Stimulated activated CD8-positive, alpha-beta memory T cell treated with anti-CD3 and anti-CD28 coated beads, Interleukin-4, amount 100 ng/mL, for 4 hours (primary cell): ENCODE data around the gene CD8A.

Experiments
- DNase-seq, 2 donors: peaks; one replicate each; pipeline ENCODE4 v3.0.0-alpha.2; 2020; ENCODE audit warnings: low read depth in 2 of 2, low spot score in 1 of 2

Gene CD8A

DNA sequence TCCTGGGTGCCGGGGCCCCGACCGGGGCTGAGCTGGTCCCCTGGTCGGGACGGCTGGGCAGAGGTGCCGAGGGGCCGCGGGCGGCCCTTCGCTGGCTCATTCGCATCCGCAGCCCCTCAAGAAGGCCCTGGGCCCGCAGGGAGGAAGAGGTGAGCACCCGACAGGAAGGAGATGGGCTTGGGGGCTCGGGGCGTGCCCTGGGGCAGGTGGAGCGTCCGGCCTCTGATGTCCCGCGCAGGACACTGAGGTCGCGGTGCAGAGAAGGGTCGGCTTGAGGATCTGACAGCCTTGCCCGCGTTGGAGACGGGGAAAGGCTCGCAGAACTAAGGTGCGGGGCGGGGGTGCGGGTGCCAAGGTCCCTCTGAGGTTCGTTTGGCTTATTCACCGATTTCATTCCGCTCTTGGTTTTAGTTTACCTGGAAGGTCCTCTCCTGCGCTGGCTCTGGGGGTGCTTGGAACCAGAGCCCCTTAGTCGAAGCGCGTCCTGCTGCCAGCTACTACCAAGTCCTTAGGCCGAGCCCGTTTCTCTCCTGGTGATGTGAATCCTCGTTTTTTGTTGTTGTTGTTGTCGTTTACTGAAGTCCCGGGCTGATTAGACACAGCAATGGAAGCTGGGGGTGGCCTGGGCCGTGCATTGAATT lies 18.9 kb upstream of the CD8A start:
- no peak for DNase-seq

DNA sequence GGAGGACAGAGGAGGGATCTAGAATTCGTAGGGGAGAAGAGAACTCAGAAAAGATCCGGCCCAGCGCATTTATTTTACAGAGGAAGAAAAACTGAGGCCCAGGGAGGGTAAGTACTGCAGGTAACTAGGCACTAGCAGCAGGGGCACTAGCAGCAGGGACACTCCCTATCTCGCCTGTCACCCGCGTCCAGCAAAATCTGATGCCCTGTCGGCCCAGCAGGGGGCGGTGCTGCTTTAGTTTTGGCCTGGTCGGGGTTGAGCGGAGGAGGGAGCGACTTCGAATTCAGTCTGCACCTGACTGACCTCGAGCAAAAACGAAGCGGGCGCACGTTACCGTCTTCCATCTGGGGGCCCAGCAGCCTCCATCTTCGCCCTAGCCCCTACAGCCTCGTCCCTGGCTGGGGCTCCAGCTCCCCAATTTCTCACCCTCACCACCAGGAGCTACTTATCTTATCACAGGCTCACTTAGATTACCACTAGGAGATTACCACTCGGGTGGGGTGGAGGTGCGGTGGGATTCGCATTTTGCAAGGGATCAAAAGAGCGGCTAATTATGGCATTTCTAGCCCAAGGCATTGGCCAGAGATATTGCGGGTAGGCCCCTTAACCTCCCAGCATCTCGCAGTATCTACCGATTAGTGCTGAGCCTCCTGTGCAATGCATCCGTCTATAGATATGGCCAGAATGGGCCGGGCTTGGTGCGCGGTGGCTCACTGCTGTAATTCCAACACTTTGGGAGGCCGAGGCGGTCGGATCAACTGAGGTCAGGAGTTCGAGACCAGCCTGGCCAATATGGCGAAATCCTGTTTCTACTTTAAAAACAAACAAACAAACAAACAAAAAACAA lies 17.8 kb upstream of the CD8A start:
- DNase-seq = peak; percentile 92 to 95

DNA sequence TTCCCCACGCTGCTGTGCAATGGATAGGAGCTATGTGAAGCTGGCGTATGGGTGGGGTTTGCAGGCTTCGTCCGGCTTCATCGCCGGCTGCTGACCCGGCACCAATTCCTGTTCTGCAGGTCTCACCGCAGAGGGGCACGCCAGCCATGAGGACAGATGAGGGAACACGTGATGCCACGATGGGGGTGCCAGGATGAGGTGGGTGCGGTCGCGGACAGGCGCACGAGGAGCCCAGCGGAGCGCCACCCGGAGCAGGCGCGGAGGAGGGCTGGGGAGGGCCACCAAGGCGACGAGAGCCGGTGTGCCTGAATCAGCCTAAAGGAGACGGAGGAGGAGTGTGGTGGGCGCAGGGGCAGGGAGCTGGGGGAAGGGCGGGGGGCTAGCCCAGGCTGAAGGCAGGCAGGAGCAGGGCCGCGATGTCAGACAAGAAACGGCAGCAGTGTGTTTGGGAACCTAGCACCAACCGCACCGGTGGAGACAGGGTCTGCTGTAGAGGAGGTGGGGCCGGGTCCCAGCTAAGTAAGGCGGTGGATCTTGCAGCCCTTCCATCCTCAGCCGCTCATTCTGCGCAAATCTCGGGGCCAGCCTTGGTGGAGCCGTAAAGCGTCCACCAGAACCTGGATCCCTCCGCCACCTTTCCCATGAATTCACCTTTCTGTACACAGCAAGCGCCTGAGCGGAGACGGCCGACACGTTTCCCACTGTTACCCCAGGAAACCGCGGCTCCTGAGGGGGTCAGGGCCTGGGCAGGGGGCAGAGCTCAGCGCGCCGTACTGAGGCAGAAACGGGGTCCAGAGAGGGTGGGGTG lies 17.0 kb upstream of the CD8A start:
- peak in 1 of 2 donors; percentile 50 for DNase-seq

DNA sequence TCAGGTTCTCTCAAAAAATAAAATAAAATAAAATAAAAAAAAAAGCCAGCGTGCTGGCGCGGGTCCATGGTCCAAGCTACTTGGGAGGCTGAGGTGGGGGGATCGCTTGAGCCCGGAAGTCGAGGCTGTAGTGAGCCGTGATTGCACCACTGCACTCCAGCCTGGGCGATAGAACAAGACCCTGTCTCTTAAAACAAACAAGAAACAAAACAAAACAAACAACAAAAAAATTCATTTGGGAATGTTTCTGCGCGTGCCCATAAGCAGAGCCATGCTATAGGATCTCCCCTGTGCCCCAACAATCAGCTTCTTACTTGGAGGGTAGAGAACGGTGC lies 16.4 kb upstream of the CD8A start:
- DNase-seq = no peak

DNA sequence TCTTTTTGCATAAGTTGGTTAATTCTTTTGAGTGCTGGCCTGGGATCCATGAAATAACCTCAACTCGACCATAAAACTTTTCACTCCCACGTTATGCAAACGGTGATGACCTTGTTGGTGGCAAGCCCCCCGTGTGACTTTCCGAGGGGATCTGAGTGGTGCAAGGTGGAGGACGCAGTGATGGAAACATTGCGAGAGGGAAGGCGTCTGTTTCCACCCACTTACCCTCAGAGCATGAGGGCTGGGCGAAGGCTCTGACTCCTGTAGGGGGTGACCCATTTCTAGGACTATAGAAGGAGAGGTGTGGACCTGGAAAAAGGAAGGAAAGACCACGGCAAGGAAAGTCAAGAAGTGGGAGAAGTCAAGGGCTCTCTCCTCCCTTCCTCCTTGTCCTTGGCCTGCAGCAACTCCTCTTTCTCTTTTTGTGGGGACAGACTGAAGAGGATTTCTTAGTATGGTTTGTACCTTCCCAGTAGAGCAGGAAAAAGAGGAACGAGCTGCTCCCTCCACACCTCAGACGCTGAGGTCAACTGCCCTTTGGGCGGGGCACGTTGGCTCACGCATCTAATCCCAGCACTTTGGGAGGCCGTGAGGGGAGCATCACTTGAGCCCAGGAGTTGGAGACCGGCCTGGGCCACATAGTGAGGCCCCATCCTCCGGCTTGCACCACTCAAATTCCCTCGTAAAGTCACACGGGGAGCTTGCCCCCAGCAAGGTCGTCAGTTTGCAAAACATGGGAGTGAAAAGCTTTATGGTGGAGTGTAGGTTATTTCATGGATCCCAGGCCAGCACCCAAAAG lies 15.5 kb upstream of the CD8A start:
- no peak for DNase-seq

DNA sequence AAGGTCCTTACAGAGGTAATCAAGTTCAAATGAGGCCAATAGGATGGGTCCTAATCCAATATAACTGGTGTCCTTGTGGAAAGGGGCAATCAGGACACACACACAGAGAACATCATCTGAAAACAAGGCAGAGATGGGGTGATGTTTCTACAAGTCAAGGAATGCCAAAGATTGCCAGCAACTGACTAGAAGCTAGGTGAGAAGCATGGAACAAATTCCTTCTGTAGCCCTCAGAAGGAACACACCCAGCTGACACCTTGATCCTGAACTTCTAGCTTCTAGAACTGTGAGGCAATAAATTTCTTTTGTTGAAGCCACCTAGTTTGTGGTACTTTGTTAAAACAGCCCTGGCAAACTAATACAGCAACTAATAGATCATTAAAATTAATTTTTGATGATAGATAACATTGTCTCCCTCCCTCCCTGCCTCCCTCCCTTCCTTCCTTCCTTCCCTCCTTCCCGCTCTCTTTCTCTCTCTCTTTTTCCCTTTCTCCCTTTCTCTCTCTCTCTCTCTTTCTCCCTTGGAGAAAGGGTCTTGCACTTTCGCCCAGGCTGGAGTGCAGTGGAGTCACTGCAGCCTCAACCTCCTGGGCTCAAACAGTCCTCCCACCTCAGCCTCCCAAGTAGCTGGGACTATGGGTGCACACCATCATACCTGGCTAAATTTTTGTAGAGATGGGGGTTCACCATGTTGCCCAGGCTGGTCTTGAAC lies 10.3 kb upstream of the CD8A start:
- DNase-seq = no peak

DNA sequence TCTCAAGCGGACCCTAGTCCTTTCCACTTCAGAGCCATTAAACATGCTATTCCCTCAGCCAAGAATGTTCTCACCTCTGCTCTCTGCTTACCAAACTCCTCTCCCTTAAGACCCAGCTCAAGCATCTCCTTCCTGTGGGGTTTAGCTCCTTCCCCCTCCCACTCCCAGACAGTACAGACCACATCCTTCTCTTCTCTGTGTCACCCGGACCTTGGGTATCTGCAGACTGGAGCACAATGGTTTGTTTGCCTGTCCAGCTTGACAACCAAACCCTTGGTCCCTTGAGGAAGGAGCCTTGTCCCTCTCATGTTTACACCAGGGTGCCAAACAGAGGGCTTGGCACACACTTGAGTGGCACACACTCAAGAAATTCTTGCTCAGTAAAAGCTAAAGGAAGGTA lies 4.1 kb upstream of the CD8A start:
- DNase-seq = no peak

DNA sequence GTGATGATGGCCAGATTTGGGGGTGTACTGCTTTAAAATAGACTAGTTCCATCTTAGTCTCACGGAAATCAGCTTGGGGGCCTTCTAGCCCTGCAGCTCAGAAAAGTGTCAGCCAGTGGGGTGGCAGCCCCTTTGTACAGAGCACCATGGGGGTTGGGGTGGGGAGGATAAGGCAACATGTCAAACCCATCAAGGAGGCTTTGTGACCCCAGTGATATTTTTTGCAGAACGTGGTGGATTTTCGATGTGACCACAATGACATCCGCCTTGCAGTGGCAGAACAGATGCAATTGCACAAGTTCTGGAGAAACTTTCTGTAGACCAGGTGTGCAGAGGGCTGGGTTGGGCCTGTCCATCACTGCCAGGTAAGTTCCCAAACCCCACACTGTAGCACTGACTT lies 3.0 kb upstream of the CD8A start:
- DNase-seq = no peak

DNA sequence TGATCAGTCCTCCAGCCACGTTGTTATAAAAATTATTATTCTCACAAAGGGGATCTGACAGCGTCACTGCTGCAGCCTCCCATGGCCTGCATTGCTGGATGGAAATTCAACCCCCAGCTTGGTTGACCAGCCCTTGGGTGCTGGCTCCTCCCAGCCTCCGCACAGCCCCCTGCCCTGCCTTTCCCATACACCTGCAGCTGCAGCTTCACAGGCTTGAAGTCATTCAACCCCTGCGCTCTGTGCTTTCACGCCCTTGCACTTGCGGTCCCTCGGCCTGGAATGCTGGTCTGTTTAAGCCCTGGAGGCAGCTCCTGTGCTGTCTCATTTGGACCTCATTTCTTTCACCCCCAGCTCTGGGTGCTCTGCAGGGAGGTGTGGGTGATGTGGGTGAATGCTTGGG lies 860 bp upstream of the CD8A start:
- DNase-seq = no peak

DNA sequence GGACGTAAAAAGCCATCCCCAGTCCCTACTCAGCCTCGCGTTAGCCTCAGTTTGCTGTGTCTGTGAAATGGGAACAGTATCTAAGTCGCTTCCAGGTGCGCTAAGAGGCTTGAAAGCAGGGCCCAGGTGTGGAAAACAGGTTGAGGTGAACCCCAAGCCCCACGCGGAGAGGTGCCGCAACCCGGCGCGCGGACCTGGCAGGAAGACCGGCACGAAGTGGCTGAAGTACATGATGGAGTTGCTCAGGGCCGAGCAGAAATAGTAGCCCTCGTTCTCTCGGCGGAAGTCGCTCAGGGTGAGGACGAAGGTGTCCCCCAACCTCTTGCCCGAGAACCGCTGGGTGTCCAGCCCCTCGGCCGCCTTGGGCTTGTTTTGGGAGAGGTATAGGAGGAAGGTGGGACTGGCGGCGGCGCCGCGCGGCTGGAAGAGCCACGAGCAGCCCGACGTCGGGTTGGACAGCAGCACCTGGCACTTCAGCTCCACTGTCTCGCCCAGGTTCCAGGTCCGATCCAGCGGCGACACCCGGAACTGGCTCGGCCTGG lies 508 bp downstream of the CD8A start:
- no peak for DNase-seq

DNA sequence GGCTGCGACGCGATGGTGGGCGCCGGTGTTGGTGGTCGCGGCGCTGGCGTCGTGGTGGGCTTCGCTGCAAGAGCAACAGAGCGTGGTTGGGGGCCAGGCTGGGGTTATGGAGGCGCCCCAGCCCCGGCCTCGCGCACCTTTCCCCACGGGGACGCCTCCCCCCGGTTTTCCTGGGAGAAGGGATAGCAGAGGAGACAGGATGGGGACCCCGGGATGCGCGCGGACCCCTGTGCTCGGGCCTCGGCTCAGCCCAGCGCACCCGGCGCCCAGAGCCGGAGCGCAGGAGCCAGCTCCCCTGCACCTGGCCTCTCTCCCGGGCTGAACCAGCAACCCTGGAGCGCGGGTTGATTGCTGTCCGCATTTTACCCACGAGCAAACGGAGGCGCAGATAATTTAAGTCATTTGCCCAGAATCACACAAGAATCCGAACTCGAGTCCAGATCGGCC lies 1.0 kb downstream of the CD8A start:
- no peak for DNase-seq

DNA sequence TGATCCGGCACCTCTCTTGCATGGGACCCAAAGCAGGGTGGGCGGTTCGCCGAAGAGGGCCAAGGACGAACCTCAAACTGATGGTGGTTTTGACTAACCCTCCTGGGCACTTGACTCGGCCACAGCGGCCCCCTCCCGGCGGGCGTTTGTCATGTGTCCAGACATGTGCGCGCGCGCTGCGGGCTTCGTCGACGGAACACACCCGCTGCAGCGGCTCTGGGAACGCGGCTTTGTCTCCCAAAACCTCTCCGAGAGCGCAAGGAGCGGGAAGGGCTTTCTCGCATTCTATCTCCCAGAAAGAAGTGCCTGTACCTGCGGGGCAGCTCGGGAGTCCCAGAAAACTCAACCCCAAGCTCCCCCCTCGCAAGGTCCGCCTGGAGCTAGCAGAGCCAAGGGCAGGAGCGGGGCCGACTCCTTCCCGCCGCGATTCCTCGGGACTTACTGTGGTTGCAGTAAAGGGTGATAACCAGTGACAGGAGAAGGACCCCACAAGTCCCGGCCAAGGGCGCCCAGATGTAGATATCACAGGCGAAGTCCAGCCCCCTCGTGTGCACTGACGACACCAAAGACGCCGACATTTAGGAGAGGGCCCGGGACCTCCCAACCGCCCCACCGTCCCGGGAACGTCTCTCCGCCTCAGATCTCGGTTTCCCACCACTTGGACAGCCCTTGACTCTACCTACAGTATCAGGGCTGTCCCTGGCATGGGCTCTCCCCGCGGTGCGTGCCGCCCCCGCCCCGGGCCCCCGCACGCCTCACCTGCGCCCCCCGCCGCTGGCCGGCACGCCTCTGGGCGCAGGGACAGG lies 1.6 kb downstream of the CD8A start:
- DNase-seq = no peak

DNA sequence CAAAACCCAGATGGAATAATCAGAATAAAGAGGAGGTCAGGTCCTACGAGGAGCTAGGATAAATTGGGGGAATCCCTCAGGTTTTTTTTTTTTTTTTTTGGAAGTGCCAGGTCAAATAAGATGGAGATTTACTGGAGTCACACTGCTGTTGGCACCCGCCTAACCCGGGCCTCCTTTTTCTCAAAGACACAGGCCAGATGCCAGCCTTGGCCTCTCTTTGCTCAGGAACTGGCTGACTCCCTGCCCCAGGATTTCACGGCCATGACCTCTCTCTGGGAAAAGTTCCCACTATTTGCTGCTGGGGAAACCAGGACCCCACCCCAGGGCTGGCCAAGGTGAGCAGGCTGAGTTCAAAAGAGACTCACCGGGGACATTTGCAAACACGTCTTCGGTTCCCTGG lies 2.5 kb downstream of the CD8A start:
- DNase-seq = no peak

DNA sequence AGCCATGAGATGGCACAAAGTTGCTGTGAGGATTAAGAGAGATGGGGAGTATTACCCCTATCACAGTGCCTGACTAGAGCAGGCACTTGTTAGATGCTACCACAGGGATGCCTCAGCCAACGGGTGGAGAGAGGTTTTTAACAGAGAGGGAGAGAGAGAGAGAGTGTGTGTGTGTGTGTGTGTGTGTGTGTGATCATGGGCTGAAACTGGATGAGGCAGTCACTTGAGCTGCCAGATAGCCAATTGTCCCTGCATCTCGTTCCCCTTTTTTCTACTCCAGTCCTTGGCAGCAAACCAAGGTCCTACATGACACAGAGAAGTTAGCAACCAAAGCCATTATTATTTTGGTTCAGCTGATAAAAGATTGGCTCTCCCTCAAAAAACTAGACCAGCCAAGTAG lies 3.0 kb downstream of the CD8A start:
- DNase-seq = no peak

DNA sequence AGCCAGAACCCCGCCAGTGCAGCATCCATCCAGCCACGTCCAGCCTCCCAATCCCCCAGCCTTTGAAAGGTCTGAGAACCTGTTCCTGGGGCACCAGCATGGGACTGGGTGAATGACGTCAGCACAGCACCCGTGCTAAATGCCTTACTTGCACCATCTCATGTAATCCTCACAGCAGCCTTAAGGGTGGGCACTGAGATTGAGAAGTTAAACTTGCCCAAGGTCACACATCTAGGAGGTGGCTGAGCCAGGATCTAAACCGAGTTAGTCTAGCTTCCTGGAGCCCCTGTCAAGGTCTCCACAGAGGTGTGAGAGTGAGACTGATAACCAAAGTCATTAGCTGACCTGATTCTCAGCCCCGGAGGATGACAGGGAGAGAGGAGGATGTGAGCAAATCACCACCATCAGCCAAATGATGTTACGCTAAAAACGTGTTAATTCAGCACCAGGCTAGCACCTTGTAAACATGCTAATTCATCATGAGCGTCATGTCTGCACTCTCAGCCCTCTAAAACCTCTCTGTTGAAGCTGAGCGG lies 4.6 kb downstream of the CD8A start:
- DNase-seq = no peak

DNA sequence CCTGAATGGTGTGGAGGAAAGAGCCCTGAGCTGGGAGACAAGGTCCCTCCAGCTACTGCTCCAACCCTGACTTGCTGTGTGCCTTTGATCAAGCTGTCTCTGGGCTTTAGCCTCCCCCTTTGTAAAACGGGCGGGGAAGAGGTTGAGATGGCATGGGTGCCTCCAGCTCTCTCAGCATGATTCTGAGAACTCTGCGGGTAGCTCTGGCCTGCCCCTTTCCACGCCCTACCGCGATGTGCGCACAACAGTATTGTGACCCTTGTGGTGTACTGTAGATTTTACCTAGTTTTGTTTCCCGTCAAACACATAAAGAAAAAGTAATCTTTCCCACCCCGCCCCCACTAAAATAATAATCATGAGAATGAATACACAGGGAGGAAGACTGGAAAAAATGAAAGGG lies 5.3 kb downstream of the CD8A start:
- peak in 1 of 2 donors; percentile 68 for DNase-seq

DNA sequence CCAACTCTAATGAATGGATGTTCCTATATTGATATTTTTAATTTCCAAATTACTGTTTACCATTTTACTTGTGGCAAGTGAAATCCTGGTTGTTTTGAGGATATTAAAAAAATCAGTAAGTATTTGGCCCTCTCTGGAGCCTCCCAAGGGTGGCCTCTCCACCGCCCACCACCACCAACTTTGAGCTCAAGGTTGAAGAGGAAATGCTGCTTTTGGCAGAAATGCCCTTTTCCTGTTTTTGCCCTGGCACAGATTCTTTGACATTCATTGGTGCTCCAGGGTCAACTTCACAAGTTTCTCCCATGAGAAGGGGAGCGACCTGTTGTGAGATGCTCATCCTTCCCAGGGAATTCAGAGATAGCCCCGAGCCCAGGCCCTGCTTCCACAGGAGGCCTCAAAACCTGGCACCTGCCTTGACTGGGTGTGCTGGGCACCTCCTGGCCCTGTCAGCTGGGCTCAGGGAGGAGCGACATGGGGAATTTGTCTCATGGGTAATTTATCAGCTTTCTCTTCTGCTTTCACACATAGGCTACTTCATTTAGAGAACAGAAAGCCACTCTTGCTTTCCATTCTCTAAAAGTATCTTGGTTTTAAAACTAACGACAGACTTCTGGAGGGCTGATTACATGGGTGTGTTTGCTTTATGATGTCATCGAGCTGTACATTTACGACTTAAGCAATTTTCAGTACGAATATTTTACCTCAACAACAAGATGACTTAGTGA lies 6.9 kb downstream of the CD8A start:
- DNase-seq = no peak

DNA sequence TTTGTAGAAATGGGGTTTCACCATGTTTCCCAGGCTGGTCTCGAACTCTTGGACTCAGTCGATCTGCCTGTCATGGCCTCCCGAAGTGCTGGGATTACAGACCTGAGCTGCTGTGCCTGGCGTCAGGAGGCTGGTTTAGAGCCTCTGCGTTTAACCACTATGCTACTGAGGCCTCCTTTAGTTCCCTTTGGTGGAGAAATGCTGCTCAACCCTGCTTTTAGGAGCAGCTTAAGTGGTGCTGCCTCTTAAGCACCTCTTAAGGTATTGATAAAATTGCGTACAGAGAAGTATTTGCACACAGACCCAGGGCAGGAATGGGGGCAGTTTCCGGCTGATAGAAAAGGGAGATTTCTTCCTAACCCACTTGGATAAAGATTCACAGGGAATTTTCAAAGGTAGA lies 8.0 kb downstream of the CD8A start:
- no peak for DNase-seq

DNA sequence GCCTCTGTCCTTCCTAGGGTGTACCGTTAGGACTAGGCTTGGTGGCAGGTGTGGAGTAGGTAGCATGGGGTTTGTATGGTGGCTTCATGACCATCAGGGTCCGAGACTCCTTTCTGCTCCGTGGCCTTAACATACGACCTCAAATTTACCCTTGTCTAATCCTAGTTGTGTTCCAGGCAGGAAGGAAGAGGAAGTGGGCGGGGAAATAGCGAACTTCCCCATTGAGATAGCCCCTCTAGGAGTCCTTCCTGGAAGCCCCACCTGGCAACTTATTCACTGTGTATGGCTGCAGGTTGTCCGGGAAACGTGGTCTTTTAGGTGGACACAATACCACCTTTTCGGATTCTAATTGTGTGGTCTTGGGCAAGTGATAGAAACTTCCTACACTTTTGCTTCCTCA lies 9.3 kb downstream of the CD8A start:
- DNase-seq = no peak
